Esophagus squamous epithelium (tissue), 4 donors: ENCODE results near the gene C10orf120.

ENCODE experiments used
- CTCF ChIP-seq, 6 experiments: fragments of 450-650 bp in 4 of 6; fragments of 200-600 bp in 2 of 6; sonication (generic) in 2 of 6; IDR thresholded peaks; one replicate each; pipeline ENCODE4 v1.5.1; 2016 to 2019; ENCODE audit warnings: antibody characterized with exemption in 6 of 6, mild to moderate bottlenecking in 4 of 6, moderate library complexity in 4 of 6
- POLR2A ChIP-seq, 4 donors: fragments of 450-650 bp; IDR thresholded peaks; one replicate each; pipeline ENCODE4 v1.6.1; 2017; ENCODE audit warnings: antibody characterized with exemption in 4 of 4, mild to moderate bottlenecking in 4 of 4, moderate library complexity in 3 of 4

DNA sequence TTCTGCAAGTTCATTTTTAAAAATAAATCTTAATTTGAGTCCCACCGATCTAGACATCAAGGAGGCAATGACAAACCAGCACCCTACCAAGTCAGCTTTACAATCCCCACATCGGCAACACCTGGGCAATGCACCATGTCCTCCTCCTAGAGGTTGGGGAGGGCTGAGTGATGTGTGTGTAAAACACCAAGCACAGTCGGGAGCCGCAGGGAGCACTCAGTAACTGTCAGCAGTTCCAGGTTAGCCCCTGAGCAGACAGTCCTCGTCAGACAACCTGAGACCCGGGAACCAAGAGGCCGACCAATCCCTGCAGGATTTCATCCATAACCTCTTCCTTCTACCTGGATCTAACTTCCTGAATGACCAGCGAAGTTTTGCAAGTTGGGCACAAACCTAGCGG is 15.9 kb upstream of the C10orf120 start:
- TF ChIP-seq CTCF (IDR thresholded peaks at IDR 0.05): no peak
- TF ChIP-seq POLR2A (IDR thresholded peaks at IDR 0.05): no peak
